ENCODE data around the gene L3MBTL1. TPM values are rescaled to one million over a fixed set of nuclear protein-coding genes. Genes with fewer than 3 reads are reported as not detected.

Gene L3MBTL1
- total RNA-seq, result 7.1 and 8.2 TPM in 2 replicates
- polyA plus RNA-seq, result 4.8 and 5.2 TPM in 2 replicates
- 1.4 and 1.9 TPM in 2 replicates for polyA plus RNA-seq (2011; cell fraction: cytosol; rRNA removed)
- polyA plus RNA-seq (2011; cell fraction: nucleus; rRNA removed), result 36.0 and 46.5 TPM in 2 replicates
- 2.7 and 2.9 TPM in 2 replicates for polyA plus RNA-seq (2012)
- polyA minus RNA-seq, result 12.1 and 12.7 TPM in 2 replicates
- 5.0 TPM for polyA minus RNA-seq (2011; cell fraction: cytosol; rRNA and poly(A)+ RNA removed)
- 16.2 and 18.4 TPM in 2 replicates for polyA minus RNA-seq (2011; cell fraction: nucleus; rRNA and poly(A)+ RNA removed)
- percentile 44 among the genes with signal in this experiment for Bru-seq, nascent RNA
- BruChase-seq, experiment 1, labeled RNA remaining after a 6-hour chase, result percentile 54 among the genes with signal in this experiment
- percentile 61 among the genes with signal in this experiment for BruChase-seq, experiment 2, labeled RNA remaining after a 2-hour chase
- long read RNA-seq, partial matches to known transcripts, result 1 of 5 reads
- long read RNA-seq, other reads (novel, unspliced or antisense), result 4 of 5 reads

GRCh38 chr20:43507150-43508080 is at the start of gene L3MBTL1:
L3MBTL1 (plus strand) TSS chr20:43507697; CDS start chr20:43513504, 5,807 bp downstream.
- no peak for FAIRE-seq
- TF ChIP-seq EZH2 (IDR thresholded peaks at IDR 0.05; ENCODE audit: borderline replicate concordance, low read depth, low read length, severe bottlenecking) (peak; percentile 49), POLR2AphosphoS5 (IDR thresholded peaks at IDR 0.05; ENCODE audit: insufficient read depth, low read depth, low read length) (no peak), MAX (IDR thresholded peaks at IDR 0.05; ENCODE audit: insufficient read depth, insufficient read length) (no peak), POLR2A (IDR thresholded peaks at IDR 0.05; ENCODE audit: low read depth, low read length) (no peak), CTCF (IDR thresholded peaks at IDR 0.05; ENCODE audit: extremely low read depth in 1 of 2, insufficient read depth in 1 of 2, low read depth in 1 of 2, low read length in 2 of 2) (no peak)
- no peaks in the 10 kb centered on the region for H3K9me3 ChIP-seq (replicated peaks; ENCODE audit: control insufficient read depth, insufficient read depth, low read length)
- peaks cover 25 to 29% of the 10 kb centered on the region in 2 experiments for H3K27me3 ChIP-seq (ENCODE audit: control insufficient read depth in 2 of 2, insufficient read depth in 2 of 2, low read length in 2 of 2)
- no peaks in the 10 kb centered on the region for H4K20me1 ChIP-seq (replicated peaks; ENCODE audit: control insufficient read depth, extremely low read depth, insufficient read depth, low read length)
- no peak within 1 kb of the TSS for H3K27ac ChIP-seq (ENCODE audit: insufficient read depth, low read depth, low read length)
- peak within 1 kb of the TSS; percentile 66 for H2AFZ ChIP-seq (ENCODE audit: low read depth, low read length)
- peaks cover 4% of the 10 kb centered on the region for H3K4me1 ChIP-seq (ENCODE audit: control insufficient read depth, extremely low read depth, insufficient read depth, low read length)
- intact Hi-C loops (cut with micrococcal nuclease), result loop anchor here (5.0 kb wide), 1 partner anchor 35 kb away; no protein-coding TSS in a partner anchor
- DNase-seq (ENCODE audit: low read depth, low spot score), result peak; percentile 35
- H3K79me2 ChIP-seq (ENCODE audit: control insufficient read depth, insufficient read depth, low read length), result no peaks in the 10 kb centered on the region
- H3K9ac ChIP-seq (replicated peaks; ENCODE audit: extremely low read depth, insufficient read depth, low read length), result no peak within 1 kb of the TSS
- dilution Hi-C loops (cut with MboI; ENCODE audit: extremely low pct_ligation_motif_present, low sequenced_read_pairs), result no loop called here
- peak within 1 kb of the TSS; percentile 49 to 55 (median 51) for H3K4me3 ChIP-seq (replicated peaks in 1 of 3; ENCODE audit: insufficient read depth in 1 of 3, low read depth in 1 of 3, low read length in 3 of 3)
- CTCF ChIA-PET, result interaction anchor here (1.0 kb wide), 2 partner anchors 10 to 59 kb away, joined by 3 read pairs; no protein-coding TSS in a partner anchor
- POLR2A ChIA-PET, result no interaction called here
- H3K4me2 ChIP-seq (ENCODE audit: insufficient read depth, low read length), result peak within 1 kb of the TSS; percentile 80
- H3K36me3 ChIP-seq (ENCODE audit: control insufficient read depth in 2 of 2, extremely low read depth in 1 of 2, insufficient read depth in 2 of 2, low read length in 2 of 2), result no peaks in the 10 kb centered on the region
- H3K9me1 ChIP-seq (replicated peaks; ENCODE audit: control insufficient read depth, extremely low read depth, insufficient read depth, low read length), result no peaks in the 10 kb centered on the region
- no TSS peak for BruUV-seq (replicated peaks)
